ENCODE measurements around the gene DCK. TPM values are rescaled to one million over a fixed set of nuclear protein-coding genes. Genes with fewer than 3 reads are reported as not detected.

The DCK gene
- total RNA-seq = 10 to 100 TPM; 36.6 to 54.2 TPM

DNA sequence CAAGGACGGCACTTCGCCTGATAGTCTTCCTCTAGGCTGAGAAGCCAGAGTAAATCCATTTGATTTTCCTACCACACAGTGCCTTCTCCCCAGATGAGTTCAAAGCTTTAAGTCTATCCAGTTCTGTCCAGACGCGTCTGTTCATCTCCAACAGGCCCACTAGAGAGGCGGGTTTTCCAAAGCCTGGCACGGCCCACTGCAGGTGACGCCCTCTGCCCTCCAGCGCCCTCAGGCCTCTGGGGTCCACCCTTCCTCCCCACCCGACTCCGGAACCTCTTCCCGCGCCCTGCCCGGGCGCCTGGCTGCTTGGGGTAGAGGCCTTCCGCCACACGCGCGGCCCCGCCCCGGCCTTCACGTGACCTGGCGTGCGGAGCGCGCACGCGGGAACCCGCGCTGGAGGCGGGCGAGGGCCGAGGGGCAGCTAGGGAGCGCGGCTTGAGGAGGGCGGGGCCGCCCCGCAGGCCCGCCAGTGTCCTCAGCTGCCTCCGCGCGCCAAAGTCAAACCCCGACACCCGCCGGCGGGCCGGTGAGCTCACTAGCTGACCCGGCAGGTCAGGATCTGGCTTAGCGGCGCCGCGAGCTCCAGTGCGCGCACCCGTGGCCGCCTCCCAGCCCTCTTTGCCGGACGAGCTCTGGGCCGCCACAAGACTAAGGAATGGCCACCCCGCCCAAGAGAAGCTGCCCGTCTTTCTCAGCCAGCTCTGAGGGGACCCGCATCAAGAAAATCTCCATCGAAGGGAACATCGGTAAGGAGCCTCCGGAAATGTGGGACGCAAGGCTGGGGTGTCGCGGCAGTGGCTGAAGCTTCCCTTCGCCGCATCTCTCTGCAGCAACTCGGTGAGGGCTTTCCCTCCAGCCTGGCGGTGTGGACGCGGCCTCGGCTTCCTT is at the start of gene DCK:
Gene DCK, plus strand, starts transcription at position 469 of the 888 bp plus-strand sequence. Its CDS starts 187 bp downstream, at position 656.
- Mint-ChIP-seq H3K36me3 (peaks cover 38 to 46% of the 10 kb centered on the region in 2 donors), H3K9me3 (no peaks in the 10 kb centered on the region), H3K27ac (peak within 1 kb of the TSS; percentile 90 to 93)
- peak; percentile 90 to 93 for DNase-seq (ENCODE audit: low spot score in 2 of 2)
- ATAC-seq = peak; percentile 92 to 93

- Mint-ChIP-seq H3K9me3 (peaks cover 0 to 2% of the 10 kb centered on the region in 2 donors), H3K36me3 (peaks cover 0 to 9% of the 10 kb centered on the region in 2 donors), H3K27ac (no peak overlapping the region)
- ATAC-seq = no peak
- no peak for DNase-seq (ENCODE audit: low spot score in 2 of 2)
These were observed 48.4 kb upstream of the DCK start for GRCh38 chr4:70945046-70945445.

GRCh38 chr4:70945452-70946055 is 47.9 kb upstream of the DCK start:
- H3K9me3 Mint-ChIP-seq = no peaks in the 10 kb centered on the region
- no peak for ATAC-seq

DNA sequence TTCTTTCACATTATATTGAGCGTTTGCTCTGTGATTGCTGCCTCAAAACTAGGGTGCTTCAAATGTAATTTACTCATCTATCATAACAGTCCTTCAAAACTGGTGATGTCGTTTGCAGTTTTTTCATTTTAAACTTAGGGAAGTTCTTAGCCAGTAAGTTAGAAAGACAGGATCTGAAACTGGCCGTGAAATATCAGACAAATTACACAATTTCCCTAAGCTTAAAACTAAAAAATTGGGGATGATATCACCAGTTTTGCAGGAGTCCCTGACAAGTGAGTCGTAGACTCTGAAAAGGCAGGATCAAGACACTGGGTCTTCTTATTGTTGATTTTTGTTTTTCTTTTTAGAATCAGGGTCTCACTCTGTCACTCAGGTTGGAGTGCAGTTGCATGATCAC is 46.5 kb upstream of the DCK start:
- ATAC-seq (no peak), DNase-seq (ENCODE audit: low spot score in 2 of 2) (no peak)
- no peaks in the 10 kb centered on the region for H3K9me3 Mint-ChIP-seq
- H3K27ac Mint-ChIP-seq = no peak overlapping the region
- peaks cover 0 to 9% of the 10 kb centered on the region in 2 donors for H3K36me3 Mint-ChIP-seq

More at GRCh38 chr4:70945452-70946055, 47.9 kb upstream of the DCK start:
- DNase-seq (ENCODE audit: low spot score in 2 of 2) = no peak
- Mint-ChIP-seq H3K27ac (no peak overlapping the region), H3K36me3 (peaks cover 0 to 9% of the 10 kb centered on the region in 2 donors)

DNA sequence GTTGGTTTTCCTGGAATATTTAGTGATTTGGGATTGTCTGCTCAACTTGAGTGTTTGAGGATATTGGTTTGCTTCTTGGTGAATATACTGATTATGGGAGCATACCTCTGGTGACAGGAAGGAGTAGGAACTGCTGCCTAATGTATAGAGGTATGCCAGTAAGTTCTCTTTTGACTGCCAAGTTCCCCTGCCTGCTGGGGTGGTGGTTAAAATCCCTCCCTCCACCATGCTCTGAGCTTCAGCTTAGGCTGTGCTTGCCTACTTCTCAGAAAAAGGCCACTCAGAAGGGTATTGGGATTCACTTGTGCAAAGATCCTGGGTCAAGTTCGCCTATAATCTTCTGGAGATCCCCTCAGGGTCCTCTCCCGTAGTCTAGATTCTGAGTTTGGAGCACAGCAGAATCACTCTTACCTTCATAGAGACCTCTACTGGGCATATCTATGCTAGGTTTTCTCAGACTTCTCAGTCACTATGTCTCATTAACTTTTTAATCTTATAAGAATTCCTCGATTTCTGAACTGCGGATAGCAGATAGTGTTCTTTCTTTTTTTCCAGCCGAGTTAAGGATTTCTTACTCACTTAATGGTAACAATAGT is 44.7 kb upstream of the DCK start:
- Mint-ChIP-seq H3K36me3 (peaks cover 0 to 9% of the 10 kb centered on the region in 2 donors), H3K9me3 (no peaks in the 10 kb centered on the region), H3K27ac (peak overlapping the region in 1 of 2 donors; percentile 54)
- ATAC-seq = no peak
- DNase-seq (ENCODE audit: low spot score in 2 of 2) = no peak

GRCh38 chr4:70954032-70954431 is 39.4 kb upstream of the DCK start:
- H3K36me3 Mint-ChIP-seq = no peaks in the 10 kb centered on the region
- no peak overlapping the region for H3K27ac Mint-ChIP-seq
- ATAC-seq (peak in 1 of 2 donors; percentile 78), DNase-seq (ENCODE audit: low spot score in 2 of 2) (no peak)
- no peaks in the 10 kb centered on the region for H3K9me3 Mint-ChIP-seq

GRCh38 chr4:70956549-70957210 is 36.8 kb upstream of the DCK start:
- ATAC-seq = no peak
- H3K9me3 Mint-ChIP-seq = no peaks in the 10 kb centered on the region
- no peak overlapping the region for H3K27ac Mint-ChIP-seq
- H3K36me3 Mint-ChIP-seq = no peaks in the 10 kb centered on the region
- DNase-seq (ENCODE audit: low spot score in 2 of 2) = no peak

DNA sequence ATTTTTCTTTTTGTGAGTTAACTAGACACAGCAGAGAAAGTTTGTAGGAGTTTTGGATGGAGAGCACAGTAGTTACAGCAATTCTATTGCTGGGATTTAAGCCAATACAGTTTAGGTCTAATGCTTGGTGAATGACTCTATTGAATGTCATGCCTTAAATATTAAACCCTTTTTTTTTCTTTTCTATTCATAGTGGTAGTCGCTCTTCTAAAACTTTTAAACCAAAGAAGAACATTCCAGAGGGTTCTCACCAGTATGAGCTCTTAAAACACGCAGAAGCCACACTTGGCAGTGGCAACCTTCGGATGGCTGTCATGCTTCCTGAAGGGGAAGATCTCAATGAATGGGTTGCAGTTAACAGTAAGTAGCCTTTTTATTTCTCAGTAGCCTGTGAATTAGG is 34.8 kb upstream of the DCK start:
- ATAC-seq (no peak), DNase-seq (ENCODE audit: low spot score in 2 of 2) (no peak)
- Mint-ChIP-seq H3K9me3 (no peaks in the 10 kb centered on the region), H3K27ac (no peak overlapping the region), H3K36me3 (no peaks in the 10 kb centered on the region)

DNA sequence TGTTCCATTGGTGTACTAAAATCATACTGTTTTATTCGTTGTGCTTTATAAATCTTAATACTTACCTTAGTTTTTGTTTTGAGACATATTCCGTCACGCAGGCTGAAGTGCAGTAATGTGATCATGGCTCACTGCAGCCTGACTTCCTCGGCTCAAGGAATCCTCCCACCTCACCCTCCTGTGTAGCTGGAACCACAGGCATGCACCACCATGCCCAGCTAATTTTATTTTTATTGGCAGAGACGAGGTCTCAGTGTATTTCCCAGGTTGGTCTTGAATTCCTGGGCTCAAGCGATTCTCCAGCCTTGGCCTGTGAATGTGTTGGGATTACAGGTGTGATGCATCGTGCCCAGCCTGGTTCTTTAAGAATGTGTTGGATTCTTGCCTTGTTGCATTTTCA is 24.4 kb upstream of the DCK start:
- Mint-ChIP-seq H3K27ac (no peak overlapping the region), H3K9me3 (no peaks in the 10 kb centered on the region), H3K36me3 (peaks cover 0 to under 1% of the 10 kb centered on the region in 2 donors)
- DNase-seq (ENCODE audit: low spot score in 2 of 2) (no peak), ATAC-seq (no peak)

DNA sequence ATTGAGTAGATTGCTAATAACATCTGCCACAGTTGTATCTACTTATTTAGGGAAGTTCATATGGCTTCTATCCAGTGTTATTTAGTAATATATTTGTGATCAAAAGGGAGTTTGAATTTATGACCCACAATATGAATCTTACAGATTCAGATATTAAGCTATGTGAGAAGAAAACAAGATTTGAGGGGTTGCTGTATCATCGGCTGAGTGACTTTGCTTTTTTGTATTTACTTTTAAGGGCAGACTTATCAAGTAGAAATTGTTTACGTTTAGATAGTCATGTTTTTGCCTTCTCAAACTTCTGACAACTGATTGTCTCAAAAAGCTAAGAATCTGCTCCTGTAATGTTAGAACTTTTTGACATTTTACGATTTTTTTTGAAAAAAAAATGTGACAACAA is 17.2 kb upstream of the DCK start:
- H3K9me3 Mint-ChIP-seq = no peaks in the 10 kb centered on the region
- no peak for DNase-seq (ENCODE audit: low spot score in 2 of 2)

DNA sequence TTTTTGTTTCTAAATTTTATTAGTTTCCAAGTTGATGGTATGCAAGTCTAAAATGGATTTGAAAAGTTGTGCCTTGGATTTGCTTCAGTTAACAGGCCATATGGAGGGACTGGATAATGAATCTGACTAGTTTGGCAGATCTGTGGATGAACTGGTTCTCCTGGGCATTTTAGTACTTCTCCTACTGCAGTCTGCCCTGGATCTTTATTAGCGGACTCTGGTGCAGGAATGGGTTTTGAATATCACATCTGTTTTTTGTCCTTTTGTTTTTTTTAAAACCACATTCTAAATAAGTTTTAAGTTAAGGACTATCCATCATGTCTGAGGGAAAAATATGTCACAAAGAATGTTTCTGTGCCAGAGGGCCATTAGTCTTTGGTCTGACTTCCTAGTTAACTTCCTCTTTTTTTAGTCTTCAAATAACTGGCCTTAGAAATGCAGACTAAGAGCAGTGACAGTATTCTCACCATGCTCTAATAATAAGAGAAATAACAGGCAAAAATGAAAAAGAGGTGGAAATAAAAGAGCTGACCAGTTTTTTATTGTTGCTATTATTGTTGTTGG is 13.9 kb upstream of the DCK start:
- Mint-ChIP-seq H3K27ac (peak overlapping the region in 1 of 2 donors; percentile 53), H3K9me3 (no peaks in the 10 kb centered on the region), H3K36me3 (peaks cover 0 to 1% of the 10 kb centered on the region in 2 donors)
- DNase-seq (ENCODE audit: low spot score in 2 of 2) (no peak), ATAC-seq (no peak)

More for the DNA sequence above, 17.2 kb upstream of the DCK start:
- Mint-ChIP-seq H3K36me3 (peaks cover 0 to 6% of the 10 kb centered on the region in 2 donors), H3K27ac (no peak overlapping the region)
- no peak for ATAC-seq

- no peak for DNase-seq (ENCODE audit: low spot score in 2 of 2)
- no peak for ATAC-seq
- Mint-ChIP-seq H3K36me3 (no peaks in the 10 kb centered on the region), H3K9me3 (no peaks in the 10 kb centered on the region), H3K27ac (peak overlapping the region in 1 of 2 donors; percentile 53)
These were observed 13.3 kb upstream of the DCK start for GRCh38 chr4:70980196-70980595.

DNA sequence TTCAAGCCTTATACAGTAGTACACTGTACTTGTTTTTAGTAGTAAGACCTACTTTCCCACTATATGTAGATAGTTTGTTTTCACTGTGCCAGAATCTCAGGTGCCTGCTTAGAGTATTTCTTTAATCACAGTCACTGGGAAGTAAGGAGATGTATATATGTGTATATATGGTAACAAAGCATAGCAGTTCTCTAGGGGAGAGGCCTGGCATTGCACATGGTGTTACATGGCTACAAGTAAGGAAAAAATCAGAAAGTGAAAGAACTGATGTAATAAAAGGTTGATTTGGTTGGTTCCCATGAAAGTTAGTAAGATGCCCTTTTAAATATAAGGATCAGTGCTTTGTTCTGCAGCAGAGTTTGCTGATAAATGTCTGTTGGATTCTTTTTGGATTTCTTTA is 9.3 kb upstream of the DCK start:
- no peak for DNase-seq (ENCODE audit: low spot score in 2 of 2)
- H3K36me3 Mint-ChIP-seq = no peaks in the 10 kb centered on the region
- no peak for ATAC-seq
- H3K9me3 Mint-ChIP-seq = no peaks in the 10 kb centered on the region
- no peak overlapping the region for H3K27ac Mint-ChIP-seq

GRCh38 chr4:70984589-70984988 is 8.9 kb upstream of the DCK start:
- Mint-ChIP-seq H3K9me3 (no peaks in the 10 kb centered on the region), H3K27ac (no peak overlapping the region), H3K36me3 (no peaks in the 10 kb centered on the region)
- ATAC-seq (no peak), DNase-seq (ENCODE audit: low spot score in 2 of 2) (no peak)

DNA sequence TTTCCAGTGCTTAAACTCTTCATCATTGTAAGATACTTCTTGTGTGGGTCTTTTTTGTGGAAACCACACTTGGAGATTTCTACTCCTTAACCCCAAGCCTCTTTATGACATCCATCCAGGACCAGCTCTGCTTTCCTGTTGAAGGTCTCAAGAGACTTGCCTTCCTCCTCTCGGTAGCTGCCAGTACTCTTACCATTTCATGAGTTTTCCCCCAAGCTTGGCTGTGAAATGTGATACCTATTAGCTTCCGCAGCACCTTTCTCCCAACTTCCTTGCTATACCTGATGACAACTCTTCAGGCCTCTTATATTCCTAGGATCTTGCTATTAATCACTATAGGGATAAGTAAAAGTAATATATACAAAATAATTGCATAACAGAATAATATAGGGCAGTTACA is 1.9 kb upstream of the DCK start:
- peaks cover 27% of the 10 kb centered on the region in 2 donors for H3K36me3 Mint-ChIP-seq
- ATAC-seq (no peak), DNase-seq (ENCODE audit: low spot score in 2 of 2) (no peak)
- no peak overlapping the region for H3K27ac Mint-ChIP-seq
- H3K9me3 Mint-ChIP-seq = no peaks in the 10 kb centered on the region

- no peak for ATAC-seq
- Mint-ChIP-seq H3K9me3 (no peaks in the 10 kb centered on the region), H3K36me3 (peaks cover 35 to 36% of the 10 kb centered on the region in 2 donors), H3K27ac (peak overlapping the region in 1 of 2 donors; percentile 90)
- DNase-seq (ENCODE audit: low spot score in 2 of 2) = no peak
These were observed 1.0 kb upstream of the DCK start for GRCh38 chr4:70992391-70992881.
